ENCODE data around the gene S100G.
A peak's percentile ranks its signal among the peaks of the same experiment; 100 is the strongest.
"Not testable (repeated sequence)": the region's sequence is repeated elsewhere in the genome, so short reads cannot be mapped to it uniquely, and the experiment has no call there.

The S100G gene

GRCh38 chrX:16649858-16650257 lies at the start of gene S100G:
Gene S100G (plus strand): TSS chrX:16650158. CDS start chrX:16651007, 849 bp downstream.
- no peak for DNase-seq

GRCh38 chrX:16601885-16602284 lies 48.1 kb upstream of the S100G start:
- no peak for DNase-seq

GRCh38 chrX:16603235-16603634 lies 46.7 kb upstream of the S100G start:
- DNase-seq, result not testable (repeated sequence)

- no peak for DNase-seq
Observed at GRCh38 chrX:16603822-16604221, 46.1 kb upstream of the S100G start.

GRCh38 chrX:16604337-16604736 lies 45.6 kb upstream of the S100G start:
- DNase-seq, result no peak

- no peak for DNase-seq
Observed at GRCh38 chrX:16606142-16606720, 43.7 kb upstream of the S100G start.

GRCh38 chrX:16610121-16610621 lies 39.8 kb upstream of the S100G start:
- no peak for DNase-seq

GRCh38 chrX:16610654-16611053 lies 39.3 kb upstream of the S100G start:
- DNase-seq, result not testable (repeated sequence)

GRCh38 chrX:16612257-16612897 lies 37.6 kb upstream of the S100G start:
- DNase-seq, result no peak

GRCh38 chrX:16617382-16617781 lies 32.6 kb upstream of the S100G start:
- DNase-seq, result no peak

GRCh38 chrX:16618422-16618821 lies 31.5 kb upstream of the S100G start:
- no peak for DNase-seq

GRCh38 chrX:16619024-16619423 lies 30.9 kb upstream of the S100G start:
- DNase-seq, result no peak

GRCh38 chrX:16628511-16628910 lies 21.4 kb upstream of the S100G start:
- not testable (repeated sequence) for DNase-seq

- peak; percentile 91 for DNase-seq
Observed at GRCh38 chrX:16628946-16629595, 20.9 kb upstream of the S100G start.

- DNase-seq, result peak; percentile 51
Observed at GRCh38 chrX:16629909-16630308, 20.0 kb upstream of the S100G start.

- peak; percentile 58 for DNase-seq
Observed at GRCh38 chrX:16633754-16634153, 16.2 kb upstream of the S100G start.

GRCh38 chrX:16635040-16635439 lies 14.9 kb upstream of the S100G start:
- DNase-seq, result no peak

GRCh38 chrX:16635596-16635995 lies 14.4 kb upstream of the S100G start:
- DNase-seq, result peak; percentile 56

- DNase-seq, result no peak
Observed at GRCh38 chrX:16638533-16638932, 11.4 kb upstream of the S100G start.

- DNase-seq, result peak; percentile 19
Observed at GRCh38 chrX:16639966-16640365, 10.0 kb upstream of the S100G start.

GRCh38 chrX:16640823-16641222 lies 9.1 kb upstream of the S100G start:
- DNase-seq, result no peak

GRCh38 chrX:16643176-16643575 lies 6.8 kb upstream of the S100G start:
- DNase-seq, result no peak

GRCh38 chrX:16646366-16647138 lies 3.4 kb upstream of the S100G start:
- DNase-seq, result no peak

Data from hematopoietic multipotent progenitor cell treated with erythropoietin and hydrocortisone succinate and interleukin-3 and kit ligand, for 6 days (in vitro differentiated cells).